Activated T-cell treated with anti-CD3 and anti-CD28 coated beads for 4 hours (primary cell): Measurements from ENCODE around the gene RUBCN.

Experiments
- DNase-seq: peaks from one replicate; pipeline ENCODE4 v3.0.0-alpha.2; 2020

Gene RUBCN

GRCh38 chr3:197736491-197737318 lies at the start of gene RUBCN:
RUBCN (minus strand) TSS chr3:197736904; CDS start chr3:197736719, 185 bp downstream.
- peak; percentile 77 for DNase-seq

DNA sequence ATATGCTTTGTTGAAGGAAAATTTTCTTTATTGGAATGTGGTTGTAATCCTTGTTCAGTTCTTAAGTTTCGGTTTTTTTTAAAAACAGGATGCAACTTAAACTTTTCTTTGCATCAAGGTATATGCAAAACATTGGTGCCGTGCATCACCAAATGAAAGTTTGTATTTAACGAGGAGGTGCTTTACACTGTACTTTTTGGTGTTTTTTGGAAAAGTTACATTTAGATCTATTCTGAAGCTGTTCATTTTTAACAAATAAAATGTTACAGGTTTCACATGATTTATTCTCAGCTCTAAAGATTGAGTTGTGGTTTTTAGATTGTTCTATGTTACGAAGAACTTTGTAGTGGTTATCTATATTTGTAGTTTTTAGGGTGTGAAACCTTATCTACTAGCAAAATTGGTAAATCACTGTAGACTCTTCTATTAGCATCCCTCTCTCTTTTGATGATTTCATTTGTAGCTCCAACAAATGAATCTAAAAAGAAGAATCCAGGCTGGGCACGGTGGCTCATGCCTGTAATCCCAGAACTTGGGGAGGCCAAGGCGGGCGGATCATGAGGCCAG lies 47.4 kb upstream of the RUBCN start:
- DNase-seq: no peak

DNA sequence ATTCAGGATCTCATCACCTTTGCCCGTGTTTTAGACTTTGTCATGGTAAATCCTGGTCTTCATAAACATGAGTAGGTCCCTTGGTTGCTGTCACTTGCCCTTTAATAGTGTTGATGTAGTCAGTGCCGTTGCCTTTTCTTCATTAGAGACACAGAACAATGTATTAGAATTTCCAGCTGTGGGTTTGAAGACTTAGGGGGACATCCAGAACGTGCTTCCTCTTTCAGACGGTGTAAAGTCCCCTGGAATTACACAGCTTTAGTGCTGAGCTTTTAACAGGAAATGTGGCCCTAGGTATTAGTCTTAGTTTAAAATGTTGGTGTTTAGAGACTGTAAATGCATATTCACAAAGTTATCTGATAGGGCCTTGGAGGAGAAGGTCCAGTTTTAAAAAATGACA lies 45.5 kb upstream of the RUBCN start:
- DNase-seq: no peak

- no peak for DNase-seq
Observed at GRCh38 chr3:197775317-197775716, 38.6 kb upstream of the RUBCN start.

- no peak for DNase-seq
Observed at GRCh38 chr3:197761784-197762183, 25.1 kb upstream of the RUBCN start.

DNA sequence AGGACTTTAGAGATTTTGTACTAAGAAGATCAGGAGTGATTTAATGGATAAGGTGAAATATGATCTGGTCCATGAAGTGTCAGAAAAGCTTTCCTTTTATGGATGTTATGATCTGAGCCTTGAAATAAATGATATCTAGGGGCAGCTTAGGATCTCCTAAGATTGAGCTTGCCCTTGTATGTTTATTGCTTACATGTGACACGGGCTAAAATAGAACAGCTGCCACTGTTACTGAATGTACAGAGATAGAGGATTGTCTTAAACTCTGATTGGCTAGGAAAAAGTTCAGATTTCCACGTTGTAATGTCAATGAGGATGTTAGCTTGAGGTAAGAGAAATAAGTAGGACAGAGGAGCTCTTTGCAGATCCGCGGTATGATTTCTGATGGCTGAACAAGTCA lies 21.8 kb upstream of the RUBCN start:
- no peak for DNase-seq

DNA sequence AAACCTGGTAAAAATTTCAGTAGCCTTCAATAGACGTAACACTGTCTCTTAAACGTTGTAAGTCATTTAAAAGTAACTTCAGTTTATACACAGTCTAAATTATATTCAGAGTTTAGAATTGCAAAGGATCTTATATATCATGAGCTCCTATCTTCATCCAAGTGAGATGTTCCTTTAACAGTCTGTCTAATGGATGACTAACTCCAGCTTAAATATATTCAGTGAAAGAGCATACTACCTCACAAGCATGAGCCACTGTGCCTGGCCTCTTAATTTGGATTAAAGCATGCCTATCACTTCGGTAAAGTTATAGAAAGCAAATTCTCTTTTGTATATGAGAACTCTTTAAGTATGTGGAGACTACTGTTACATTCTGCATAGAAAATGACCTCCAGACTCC lies 20.0 kb upstream of the RUBCN start:
- DNase-seq: no peak

DNA sequence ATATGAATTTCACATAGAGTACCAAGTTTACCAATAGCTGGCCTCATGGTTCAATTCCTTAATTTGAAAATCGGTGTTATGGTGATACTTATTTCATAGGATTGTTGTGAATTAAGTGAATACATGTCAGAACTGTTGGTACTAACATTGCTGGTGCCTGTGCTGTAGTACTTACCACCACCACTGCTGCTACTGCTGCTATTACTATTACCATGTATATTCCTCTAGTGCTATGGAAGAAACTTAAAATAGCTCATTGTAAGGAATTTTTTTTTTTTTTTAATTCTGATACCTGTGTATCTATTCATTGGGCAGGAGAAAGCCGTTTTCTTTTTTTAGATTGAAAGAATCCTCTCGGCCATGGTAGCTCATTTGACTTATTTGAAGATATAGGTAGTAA lies 16.6 kb upstream of the RUBCN start:
- no peak for DNase-seq

DNA sequence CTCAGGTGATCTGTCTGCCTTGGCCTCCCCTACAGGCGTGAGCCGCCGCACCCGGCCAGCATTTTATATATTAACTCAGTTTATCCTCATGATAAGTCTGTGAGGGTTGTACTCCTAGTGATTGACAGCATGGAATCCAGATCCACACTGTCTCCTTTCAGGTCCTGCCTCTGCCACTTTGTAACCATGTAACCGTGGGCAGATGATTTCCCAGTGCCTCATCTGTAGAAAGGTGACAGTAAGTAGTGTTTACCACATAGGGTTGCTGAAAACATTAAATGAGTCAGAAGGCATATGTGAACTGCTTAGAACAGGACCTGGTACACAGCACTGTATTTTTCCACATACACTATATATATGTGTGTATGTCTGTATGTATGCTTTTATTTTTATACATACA lies 15.4 kb upstream of the RUBCN start:
- DNase-seq: no peak

DNA sequence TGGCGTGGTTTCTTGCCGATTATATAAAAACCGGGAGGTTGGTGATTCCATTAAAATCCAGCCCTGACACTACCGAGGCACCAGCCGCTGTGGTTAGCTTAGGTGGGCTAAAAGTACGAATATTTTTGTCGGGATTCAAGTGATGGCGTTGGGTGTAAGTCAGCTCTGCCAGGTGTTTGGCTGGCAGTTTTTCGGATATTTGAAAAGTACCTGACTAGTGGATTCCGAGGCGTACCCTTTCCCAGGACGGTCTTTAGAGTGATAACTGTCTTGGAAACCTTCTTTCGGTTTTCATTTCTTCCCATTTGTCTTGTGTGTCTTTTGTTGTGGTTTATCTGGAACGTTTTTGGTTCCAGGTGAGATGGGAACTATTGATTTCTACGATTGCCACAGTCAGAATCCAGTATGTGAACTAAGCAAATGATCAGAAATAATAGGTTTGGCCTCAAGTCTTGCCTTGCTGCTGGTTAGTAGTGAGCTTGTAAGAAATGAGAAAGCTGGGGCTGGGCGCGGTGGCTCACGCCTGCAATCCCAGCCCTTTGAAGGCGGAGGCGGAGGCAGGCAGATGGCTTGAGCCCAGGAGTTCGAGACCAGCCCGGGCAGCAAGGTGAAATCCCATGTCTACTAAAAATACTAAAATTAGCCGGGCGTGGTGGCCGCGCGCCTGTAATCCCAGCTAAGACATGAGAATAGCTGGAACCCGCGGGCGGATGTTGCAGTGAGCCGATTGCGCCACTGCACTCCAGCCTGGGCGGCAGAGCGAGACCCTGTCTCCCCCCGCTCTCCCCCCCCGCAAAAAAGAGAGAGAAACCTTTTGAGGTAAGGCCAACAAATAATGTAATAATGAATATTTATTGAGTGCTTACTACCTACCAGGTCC lies 14.4 kb upstream of the RUBCN start:
- no peak for DNase-seq

DNA sequence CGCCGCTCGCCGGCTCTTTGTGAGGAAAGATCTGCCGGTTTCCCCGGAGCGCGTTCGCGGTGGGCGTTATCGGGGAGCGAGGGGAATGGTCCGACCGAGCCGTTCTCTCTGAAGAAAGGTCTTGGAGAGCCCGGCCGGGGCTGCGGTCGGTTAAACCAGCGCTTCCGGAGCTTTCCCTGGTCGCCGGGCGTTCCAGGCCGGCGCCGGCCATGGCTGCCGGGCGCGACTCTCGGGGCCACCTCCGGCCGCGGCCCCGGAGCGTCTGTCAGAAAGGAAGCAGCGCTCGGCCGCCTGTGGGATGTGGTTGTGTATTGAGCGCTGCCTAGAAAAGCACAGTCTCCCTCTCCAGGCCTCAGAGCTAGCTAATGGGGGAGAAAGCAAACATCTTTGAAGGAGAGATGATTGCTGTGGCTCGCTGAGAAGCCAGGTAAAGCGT lies 13.7 kb upstream of the RUBCN start:
- peak; percentile 32 for DNase-seq

DNA sequence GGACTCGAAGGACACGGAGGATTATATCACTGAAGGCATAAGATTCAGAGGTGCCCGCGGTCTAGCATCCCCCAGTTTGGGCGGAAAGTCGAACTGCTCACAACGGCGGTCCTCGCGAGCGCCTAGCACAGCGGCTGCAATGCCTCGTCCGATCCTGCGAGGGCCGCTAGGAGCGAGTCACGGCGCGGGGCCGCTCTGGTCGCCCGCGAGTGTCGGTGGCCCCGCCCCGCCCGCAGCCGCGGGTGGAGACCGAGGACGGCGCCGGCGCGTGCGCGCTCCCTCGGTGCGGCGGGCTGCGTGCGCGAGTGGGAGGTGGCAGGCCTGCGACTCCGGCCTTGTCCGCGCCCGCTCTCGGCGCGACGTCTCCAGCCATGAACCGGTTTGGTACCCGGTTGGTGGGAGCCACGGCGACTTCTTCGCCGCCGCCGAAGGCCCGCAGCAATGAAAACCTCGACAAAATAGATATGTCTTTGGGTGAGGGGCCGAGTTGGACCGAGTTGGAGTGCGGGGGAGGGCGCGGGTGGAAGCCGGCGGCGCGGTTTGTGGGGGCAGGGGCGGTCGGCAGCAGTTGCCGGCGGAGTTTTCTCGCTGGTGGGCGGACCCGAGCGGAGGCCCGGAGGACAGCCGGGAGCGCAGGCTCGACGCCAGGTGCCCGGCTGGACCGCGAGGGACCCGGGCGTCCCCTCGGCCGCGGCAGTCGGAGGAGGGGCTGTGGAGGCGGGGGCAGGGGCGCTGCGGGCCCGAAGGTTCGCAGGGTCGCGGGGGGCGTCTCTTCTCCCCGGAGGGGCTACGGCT lies 13.1 kb upstream of the RUBCN start, which contains the start of gene FYTTD1:
FYTTD1 (plus strand) TSS at position 283 of the 795 bp plus-strand sequence; CDS start at position 372, 89 bp downstream.
- peak; percentile 77 for DNase-seq

DNA sequence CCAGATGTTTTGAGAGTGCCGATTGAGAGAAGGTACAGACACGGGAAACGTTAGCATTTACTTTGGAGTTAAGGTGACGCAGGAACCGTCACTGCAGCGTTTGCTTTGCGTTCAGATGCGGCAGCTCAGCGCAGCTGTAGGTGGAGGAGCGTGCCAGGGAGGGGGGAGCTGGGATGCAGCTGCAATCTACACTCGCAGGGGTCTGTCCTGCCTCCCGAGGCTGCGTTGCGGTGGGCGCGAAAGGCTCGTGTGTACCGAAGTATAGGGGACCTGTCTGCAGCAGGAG lies 12.6 kb upstream of the RUBCN start:
- no peak for DNase-seq

DNA sequence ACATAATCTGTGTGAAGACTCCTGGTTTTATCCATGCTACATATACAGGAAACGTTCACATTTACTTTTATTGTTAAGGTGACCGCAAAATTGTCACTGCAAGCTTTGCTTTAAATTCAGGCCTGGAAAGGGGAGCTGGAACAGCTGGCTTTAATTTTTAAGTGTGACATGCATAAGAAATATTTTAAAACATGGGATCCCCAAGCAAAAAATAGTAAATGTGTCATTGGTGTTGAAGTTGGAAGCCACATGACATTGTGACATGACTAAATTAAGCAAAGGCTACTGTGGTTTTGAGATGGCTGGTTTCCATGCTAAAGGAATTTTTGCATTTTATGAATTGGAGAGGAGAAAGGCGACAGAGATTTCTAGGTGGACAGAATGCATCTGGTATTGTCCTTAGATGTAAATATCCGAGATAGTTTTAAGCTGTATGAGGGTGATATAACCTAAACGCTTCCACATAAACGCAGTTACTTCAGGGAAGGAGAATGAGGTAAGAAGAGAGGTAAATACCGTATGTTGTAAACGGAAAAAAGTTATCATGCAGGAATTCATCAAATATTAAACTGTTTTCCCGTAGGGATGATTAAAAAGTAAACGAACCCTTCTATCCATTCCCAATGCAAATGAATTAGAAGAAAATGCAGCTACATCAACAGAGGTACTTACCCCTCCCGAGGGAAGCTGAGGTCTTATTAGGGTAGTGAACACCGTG lies 12.1 kb upstream of the RUBCN start:
- DNase-seq: no peak

DNA sequence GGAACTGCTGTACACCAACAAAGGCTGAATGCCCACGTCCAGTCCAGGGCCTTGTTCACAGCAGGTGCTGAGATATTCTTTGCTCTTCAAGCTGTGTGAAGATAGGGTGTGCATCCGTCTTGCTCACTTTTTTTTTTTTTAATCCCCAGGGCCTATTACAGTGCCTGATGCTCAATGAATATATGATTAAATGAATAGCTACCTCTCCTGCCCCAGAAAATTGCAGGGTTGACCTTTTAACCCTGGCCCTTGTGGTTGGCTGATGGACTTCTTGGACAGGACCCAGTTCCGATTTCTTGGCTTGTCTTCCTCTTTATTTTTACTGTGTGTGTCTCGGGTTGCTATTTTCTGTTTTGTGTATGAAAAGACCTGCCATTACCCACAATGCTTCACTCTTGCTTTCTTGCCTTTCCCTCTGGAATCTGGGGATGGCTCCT lies 10.1 kb upstream of the RUBCN start:
- no peak for DNase-seq

DNA sequence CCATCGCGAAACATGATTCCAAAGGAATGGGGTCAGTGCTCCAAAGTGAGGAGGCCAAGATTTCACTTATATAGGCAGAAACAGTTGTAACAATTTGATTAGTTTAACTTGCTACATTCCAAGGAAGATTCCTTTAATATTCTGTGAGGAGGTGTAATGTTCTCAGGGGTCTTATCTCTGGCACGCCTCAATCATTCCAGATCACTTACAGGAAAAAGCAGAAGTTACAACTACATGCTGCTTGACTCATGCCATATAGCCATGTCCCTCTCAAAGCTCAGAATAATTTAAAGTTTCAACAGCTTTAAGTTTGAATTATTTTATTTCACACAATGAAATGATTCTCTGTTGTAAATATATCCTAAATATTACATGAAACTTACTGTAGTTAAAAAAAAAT lies 9.5 kb upstream of the RUBCN start:
- no peak for DNase-seq

GRCh38 chr3:197742787-197743186 lies 6.1 kb upstream of the RUBCN start:
- no peak for DNase-seq

GRCh38 chr3:197737749-197738462 lies 1.2 kb upstream of the RUBCN start:
- DNase-seq: no peak

- DNase-seq: no peak
Observed at GRCh38 chr3:197737319-197737649, 580 bp upstream of the RUBCN start.

- peak; percentile 23 for DNase-seq
Observed at GRCh38 chr3:197736010-197736490, 654 bp downstream of the RUBCN start.

DNA sequence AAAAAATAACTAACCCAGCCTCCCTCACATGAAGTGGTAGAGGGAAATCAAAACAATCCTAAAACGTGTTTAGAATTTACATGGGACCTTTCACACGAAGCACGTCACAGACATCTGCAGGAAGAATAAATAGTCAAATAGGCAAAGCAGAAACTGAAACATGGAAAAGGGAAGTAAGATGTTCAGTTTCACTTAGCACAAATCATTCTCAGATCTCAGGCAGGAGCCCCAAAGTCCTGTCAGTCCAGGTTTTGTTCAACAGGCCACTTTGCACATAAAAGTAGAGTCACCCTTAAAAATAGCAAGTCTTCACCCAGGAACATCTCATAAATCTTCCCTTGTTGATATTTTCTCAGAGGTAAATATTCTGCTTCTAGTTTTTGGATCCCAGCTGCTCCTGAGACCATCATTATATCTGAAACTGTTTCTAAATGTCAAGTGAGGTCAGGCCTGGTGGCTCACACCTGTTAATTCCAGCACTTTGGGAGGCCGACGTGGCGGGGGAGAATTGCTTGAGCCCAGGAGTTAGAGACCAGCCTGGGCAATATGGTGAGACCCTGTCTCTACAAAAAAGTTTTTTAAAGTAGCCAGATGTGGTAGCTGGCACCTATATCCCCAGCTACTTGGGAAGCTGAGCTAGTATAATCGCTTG lies 1.9 kb downstream of the RUBCN start:
- no peak for DNase-seq
